Parathyroid adenoma (tissue), 2 donors: ENCODE measurements around the gene ITGA8.

Source experiments
- H2AFZ ChIP-seq: fragments of 300-600 bp; sonication (generic); one replicate; pipeline ENCODE4 v1.7.0; 2017; ENCODE audit warnings: antibody characterized with exemption, mild to moderate bottlenecking
- H3K27ac ChIP-seq: fragments of 300-600 bp; sonication (generic); one replicate; pipeline ENCODE4 v1.7.0; 2017
- H3K27me3 ChIP-seq: fragments of 300-600 bp; sonication (generic); one replicate; pipeline ENCODE4 v1.7.0; 2017; ENCODE audit warnings: low read length; ENCODE audit not compliant: control insufficient read depth, insufficient read depth
- H3K36me3 ChIP-seq: fragments of 300-600 bp; sonication (generic); one replicate; pipeline ENCODE4 v1.7.0; 2017; ENCODE audit warnings: low read length; ENCODE audit not compliant: control insufficient read depth, insufficient read depth
- H3K4me1 ChIP-seq: fragments of 300-600 bp; sonication (generic); one replicate; pipeline ENCODE4 v1.7.0; 2017; ENCODE audit warnings: control low read depth
- H3K4me2 ChIP-seq: fragments of 300-600 bp; sonication (generic); one replicate; pipeline ENCODE4 v1.7.0; 2017; ENCODE audit warnings: low read length
- H3K4me3 ChIP-seq: fragments of 300-600 bp; sonication (generic); one replicate; pipeline ENCODE4 v1.7.0; 2017; ENCODE audit warnings: low read depth, low read length
- H3K79me2 ChIP-seq: fragments of 300-600 bp; sonication (generic); one replicate; pipeline ENCODE4 v1.7.0; 2017; ENCODE audit warnings: control low read depth
- H3K9ac ChIP-seq: fragments of 300-600 bp; sonication (generic); one replicate; pipeline ENCODE4 v1.7.0; 2017; ENCODE audit warnings: mild to moderate bottlenecking
- H3K9me3 ChIP-seq: fragments of 300-600 bp; sonication (generic); one replicate; pipeline ENCODE4 v1.7.0; 2017; ENCODE audit warnings: low read length; ENCODE audit not compliant: control insufficient read depth
- TF ChIP-seq, protein P1 (sequence below): fragments of 300-600 bp; sonication (generic); IDR thresholded peaks from one replicate; pipeline ENCODE4 v1.7.0; 2017; ENCODE audit warnings: antibody characterized with exemption, mild to moderate bottlenecking
- donor health status: primary hyperparathyroidism.

The ITGA8 gene

DNA sequence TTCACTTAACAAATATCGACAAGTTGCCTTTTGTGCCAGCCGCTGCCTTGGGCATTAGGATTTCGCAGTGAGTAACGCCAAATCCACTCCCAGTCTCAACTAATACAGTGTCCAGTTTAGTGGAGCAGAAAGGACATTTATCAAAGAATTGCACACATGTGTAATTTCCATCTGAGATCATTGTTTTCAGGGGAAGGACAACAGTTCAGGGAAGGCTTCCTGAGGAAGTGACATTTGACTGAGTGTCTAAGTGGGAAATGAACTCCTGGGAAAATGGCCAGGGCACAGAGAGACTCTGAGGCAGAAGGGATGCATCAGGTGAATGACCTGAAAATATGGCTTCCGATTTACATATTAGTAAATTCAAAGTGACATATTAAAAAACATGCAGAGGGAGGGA lies 89.4 kb downstream of the ITGA8 start:
- Histone ChIP-seq H3K9me3 (no peaks in the 10 kb centered on the region), H3K79me2 (no peaks in the 10 kb centered on the region), H3K27me3 (no peaks in the 10 kb centered on the region), H3K4me3 (no peak overlapping the region), H3K27ac (no peak overlapping the region), H3K9ac (no peak overlapping the region), H2AFZ (no peak overlapping the region), H3K36me3 (no peaks in the 10 kb centered on the region), H3K4me1 (no peaks in the 10 kb centered on the region), H3K4me2 (no peak overlapping the region)
- TF ChIP-seq, protein P1, sequence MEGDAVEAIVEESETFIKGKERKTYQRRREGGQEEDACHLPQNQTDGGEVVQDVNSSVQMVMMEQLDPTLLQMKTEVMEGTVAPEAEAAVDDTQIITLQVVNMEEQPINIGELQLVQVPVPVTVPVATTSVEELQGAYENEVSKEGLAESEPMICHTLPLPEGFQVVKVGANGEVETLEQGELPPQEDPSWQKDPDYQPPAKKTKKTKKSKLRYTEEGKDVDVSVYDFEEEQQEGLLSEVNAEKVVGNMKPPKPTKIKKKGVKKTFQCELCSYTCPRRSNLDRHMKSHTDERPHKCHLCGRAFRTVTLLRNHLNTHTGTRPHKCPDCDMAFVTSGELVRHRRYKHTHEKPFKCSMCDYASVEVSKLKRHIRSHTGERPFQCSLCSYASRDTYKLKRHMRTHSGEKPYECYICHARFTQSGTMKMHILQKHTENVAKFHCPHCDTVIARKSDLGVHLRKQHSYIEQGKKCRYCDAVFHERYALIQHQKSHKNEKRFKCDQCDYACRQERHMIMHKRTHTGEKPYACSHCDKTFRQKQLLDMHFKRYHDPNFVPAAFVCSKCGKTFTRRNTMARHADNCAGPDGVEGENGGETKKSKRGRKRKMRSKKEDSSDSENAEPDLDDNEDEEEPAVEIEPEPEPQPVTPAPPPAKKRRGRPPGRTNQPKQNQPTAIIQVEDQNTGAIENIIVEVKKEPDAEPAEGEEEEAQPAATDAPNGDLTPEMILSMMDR: no peak

DNA sequence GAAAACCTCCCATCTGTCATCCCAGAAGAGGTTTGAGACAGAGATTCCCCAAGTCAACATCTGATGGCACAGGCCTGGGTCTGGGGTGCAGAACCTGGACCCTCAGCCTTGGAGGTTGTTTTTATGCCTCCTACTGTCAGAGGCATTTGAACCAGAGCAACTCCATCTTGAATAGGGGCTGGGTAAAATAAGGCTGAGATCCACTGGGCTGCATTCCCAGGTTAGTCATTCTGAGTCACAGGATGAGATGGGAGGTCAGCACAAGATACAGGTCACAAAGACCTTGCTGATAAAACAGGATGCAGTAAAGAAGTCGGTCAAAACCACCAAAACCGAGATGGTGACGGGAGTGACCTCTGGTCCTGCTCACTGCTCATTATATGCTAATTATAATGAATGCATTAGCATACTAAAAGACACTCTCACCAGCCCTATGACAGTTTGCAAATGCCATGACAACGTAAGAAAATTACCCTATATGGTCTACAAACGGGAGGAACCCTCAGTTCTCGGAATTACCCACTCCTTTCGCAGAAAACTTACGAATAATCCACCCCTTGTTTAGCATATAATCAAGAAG lies 92.0 kb downstream of the ITGA8 start:
- Histone ChIP-seq H3K9ac (no peak overlapping the region), H3K4me3 (no peak overlapping the region), H3K4me2 (no peak overlapping the region), H3K9me3 (no peaks in the 10 kb centered on the region), H3K4me1 (peaks cover 5% of the 10 kb centered on the region), H2AFZ (no peak overlapping the region), H3K36me3 (no peaks in the 10 kb centered on the region), H3K27ac (no peak overlapping the region), H3K27me3 (no peaks in the 10 kb centered on the region), H3K79me2 (no peaks in the 10 kb centered on the region)
- TF ChIP-seq, protein P1: no peak

DNA sequence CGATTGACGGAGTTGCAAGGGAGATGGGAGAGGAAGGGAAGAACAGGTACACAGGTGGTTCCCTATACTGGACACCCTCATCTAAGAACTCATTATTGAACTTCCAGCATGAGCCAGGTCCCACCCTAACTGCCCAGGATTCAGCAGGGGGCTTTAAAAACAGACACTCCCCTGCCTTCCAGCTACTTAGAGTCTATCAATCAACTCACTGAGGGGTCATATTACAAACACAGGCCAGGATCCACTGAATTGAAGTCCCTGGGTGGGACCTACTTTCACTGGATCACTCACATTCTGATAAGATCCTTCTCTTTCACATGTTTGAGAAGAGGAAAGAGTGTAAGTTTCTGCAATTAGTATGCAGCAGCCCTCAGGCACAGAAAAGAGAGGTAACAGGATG lies 92.8 kb downstream of the ITGA8 start:
- no peak overlapping the region for H3K9ac ChIP-seq
- H3K9me3 ChIP-seq: no peaks in the 10 kb centered on the region
- no peaks in the 10 kb centered on the region for H3K27me3 ChIP-seq
- peaks cover 5% of the 10 kb centered on the region for H3K4me1 ChIP-seq
- no peaks in the 10 kb centered on the region for H3K79me2 ChIP-seq
- TF ChIP-seq, protein P1: no peak
- no peak overlapping the region for H3K4me2 ChIP-seq
- no peak overlapping the region for H3K4me3 ChIP-seq
- H3K36me3 ChIP-seq: no peaks in the 10 kb centered on the region
- no peak overlapping the region for H3K27ac ChIP-seq
- H2AFZ ChIP-seq: no peak overlapping the region

DNA sequence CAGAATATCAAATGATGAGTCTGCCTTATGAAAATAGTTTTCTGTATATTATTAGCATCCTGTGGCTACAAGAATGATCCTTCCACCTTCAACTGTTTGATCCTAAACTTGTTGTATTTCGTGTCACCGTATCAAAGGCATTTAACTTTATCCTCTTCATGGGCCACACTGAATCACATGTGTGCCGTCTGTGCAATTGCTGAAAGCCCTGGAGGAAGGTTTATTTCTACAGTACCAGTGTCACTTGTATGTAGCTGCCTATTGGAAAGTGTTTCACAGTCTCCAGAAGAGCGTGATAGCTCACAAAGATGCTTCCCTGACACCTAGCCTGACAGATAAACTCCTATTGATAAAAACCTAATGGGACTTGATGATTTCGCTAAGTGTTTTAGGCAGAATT lies 94.5 kb downstream of the ITGA8 start:
- no peaks in the 10 kb centered on the region for H3K79me2 ChIP-seq
- TF ChIP-seq, protein P1: no peak
- H3K4me1 ChIP-seq: peaks cover 5% of the 10 kb centered on the region
- no peak overlapping the region for H3K4me3 ChIP-seq
- H3K27ac ChIP-seq: no peak overlapping the region
- H3K4me2 ChIP-seq: no peak overlapping the region
- H3K27me3 ChIP-seq: no peaks in the 10 kb centered on the region
- no peak overlapping the region for H3K9ac ChIP-seq
- no peak overlapping the region for H2AFZ ChIP-seq
- no peaks in the 10 kb centered on the region for H3K9me3 ChIP-seq
- H3K36me3 ChIP-seq: no peaks in the 10 kb centered on the region

DNA sequence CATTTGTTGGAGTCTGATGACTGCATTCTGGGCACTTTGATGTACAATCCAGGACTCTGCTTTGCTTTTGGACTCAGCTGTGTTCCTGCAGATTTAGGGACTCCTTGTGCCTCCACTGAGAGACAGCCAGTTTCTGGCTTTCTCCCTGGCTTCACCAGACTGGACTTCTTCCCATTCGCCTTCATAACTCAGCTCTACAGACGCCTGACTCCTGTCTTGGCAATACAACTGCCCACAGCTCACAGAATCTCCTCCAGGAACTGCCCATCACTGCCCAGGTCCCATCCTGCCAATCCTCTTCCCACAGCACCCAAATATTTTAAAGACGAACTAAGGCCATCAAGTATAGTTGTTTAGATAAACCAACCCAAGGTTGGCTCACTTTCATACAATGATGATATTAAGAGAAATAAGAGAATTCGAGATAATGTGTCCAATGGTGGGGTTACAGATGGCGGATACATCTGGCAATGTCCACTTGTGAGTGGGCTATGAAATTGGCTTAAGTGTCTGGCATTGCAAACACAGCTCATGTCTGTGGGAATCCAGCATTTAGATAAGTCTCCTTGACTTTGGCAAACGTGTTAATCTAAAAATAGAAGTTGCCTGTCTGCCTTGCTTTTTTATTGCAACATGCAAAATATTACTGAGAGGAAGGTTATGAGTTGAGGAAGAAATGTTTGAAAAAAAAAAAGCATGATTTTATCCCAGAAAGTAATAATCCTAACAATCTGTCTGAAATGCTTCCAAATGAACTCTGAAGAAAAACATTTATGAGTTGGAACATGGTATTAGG lies 95.1 kb downstream of the ITGA8 start:
- Histone ChIP-seq H3K27me3 (no peaks in the 10 kb centered on the region), H2AFZ (no peak overlapping the region), H3K79me2 (no peaks in the 10 kb centered on the region), H3K9ac (no peak overlapping the region), H3K4me2 (no peak overlapping the region), H3K9me3 (no peaks in the 10 kb centered on the region), H3K36me3 (no peaks in the 10 kb centered on the region), H3K27ac (no peak overlapping the region), H3K4me1 (peaks cover 5% of the 10 kb centered on the region), H3K4me3 (no peak overlapping the region)
- TF ChIP-seq, protein P1: no peak
